HL-60 (cell line): ENCODE data around the gene STX8.
"Not testable (repeated sequence)": the region's sequence is repeated elsewhere in the genome, so short reads cannot be mapped to it uniquely, and the experiment has no call there.

Experiments used
- DNase-seq, 2 experiments: peaks; one replicate each; pipeline ENCODE4 v3.0.0-alpha.2; 2010 to 2020; ENCODE audit warnings: low read depth in 1 of 2, low spot score in 1 of 2
- H3K27ac ChIP-seq: fragments of 250-450 bp; sonication (Bioruptor Pico); replicated peaks from 2 replicates; pipeline ENCODE4 v1.5.1; 2020; ENCODE audit warnings: mild to moderate bottlenecking, moderate library complexity
- H3K27me3 ChIP-seq: fragments of 250-450 bp; sonication (Bioruptor Pico); 2 replicates; pipeline ENCODE4 v1.5.1; 2021; ENCODE audit warnings: mild to moderate bottlenecking, moderate library complexity; ENCODE audit not compliant: insufficient read depth, poor library complexity, severe bottlenecking
- H3K4me3 ChIP-seq: replicated peaks from 2 replicates; pipeline ENCODE4 v1.5.1; 2011; ENCODE audit warnings: mild to moderate bottlenecking, control low read depth, low read length; ENCODE audit not compliant: insufficient read depth
- GABPA ChIP-seq: IDR thresholded peaks from 2 replicates; pipeline ENCODE4 v1.6.1; 2012; ENCODE audit warnings: low read depth
- POLR2AphosphoS5 ChIP-seq: IDR thresholded peaks from 2 replicates; pipeline ENCODE4 v1.6.1; 2012; ENCODE audit warnings: low read depth
- SPI1 ChIP-seq: IDR thresholded peaks from 2 replicates; pipeline ENCODE4 v1.6.1; 2012; ENCODE audit warnings: low read depth, mild to moderate bottlenecking, borderline replicate concordance
- TF ChIP-seq, protein P1 (sequence below): IDR thresholded peaks from one replicate; pipeline ENCODE4 v1.5.1; 2011; ENCODE audit warnings: low read length, control low read depth, inconsistent platforms; ENCODE audit not compliant: insufficient read depth
- TF ChIP-seq, protein P2 (sequence below): IDR thresholded peaks from 2 replicates; pipeline ENCODE4 v1.6.1; 2012; ENCODE audit warnings: low read depth; ENCODE audit not compliant: insufficient replicate concordance

The STX8 gene

DNA sequence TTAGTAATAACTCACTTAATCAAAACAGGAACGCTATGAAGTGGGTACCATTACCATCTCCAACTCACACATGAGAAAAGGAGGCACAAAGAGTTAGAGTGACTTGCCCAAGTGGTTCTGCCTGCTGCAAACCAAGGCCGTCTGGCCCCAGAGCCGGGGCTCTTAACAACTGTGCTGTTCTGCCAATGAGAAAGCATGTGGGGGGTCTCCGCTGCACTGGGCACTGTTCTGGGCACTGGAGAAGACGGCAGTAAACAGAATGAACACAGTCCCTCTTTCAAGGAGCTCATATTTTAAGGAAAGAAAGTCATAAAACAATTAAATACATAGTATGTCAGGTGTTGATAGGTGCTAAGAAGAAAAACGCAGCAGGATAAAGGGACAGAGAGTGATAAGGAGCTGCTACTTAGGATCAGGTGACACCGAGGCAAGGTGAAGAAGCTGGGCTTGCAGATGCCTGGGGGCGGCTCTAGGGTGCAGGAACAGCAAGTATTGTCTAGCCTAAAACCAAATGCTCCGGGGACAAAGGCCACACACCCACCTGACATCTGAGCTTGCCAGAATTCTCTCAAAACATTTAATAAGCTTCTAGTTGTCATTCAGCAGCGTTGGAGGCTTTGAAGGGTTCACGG is 6.5 kb downstream of the STX8 start:
- H3K27me3 ChIP-seq: no peaks in the 10 kb centered on the region
- H3K27ac ChIP-seq: no peak overlapping the region
- TF ChIP-seq, protein P1, sequence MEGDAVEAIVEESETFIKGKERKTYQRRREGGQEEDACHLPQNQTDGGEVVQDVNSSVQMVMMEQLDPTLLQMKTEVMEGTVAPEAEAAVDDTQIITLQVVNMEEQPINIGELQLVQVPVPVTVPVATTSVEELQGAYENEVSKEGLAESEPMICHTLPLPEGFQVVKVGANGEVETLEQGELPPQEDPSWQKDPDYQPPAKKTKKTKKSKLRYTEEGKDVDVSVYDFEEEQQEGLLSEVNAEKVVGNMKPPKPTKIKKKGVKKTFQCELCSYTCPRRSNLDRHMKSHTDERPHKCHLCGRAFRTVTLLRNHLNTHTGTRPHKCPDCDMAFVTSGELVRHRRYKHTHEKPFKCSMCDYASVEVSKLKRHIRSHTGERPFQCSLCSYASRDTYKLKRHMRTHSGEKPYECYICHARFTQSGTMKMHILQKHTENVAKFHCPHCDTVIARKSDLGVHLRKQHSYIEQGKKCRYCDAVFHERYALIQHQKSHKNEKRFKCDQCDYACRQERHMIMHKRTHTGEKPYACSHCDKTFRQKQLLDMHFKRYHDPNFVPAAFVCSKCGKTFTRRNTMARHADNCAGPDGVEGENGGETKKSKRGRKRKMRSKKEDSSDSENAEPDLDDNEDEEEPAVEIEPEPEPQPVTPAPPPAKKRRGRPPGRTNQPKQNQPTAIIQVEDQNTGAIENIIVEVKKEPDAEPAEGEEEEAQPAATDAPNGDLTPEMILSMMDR: no peak
- TF ChIP-seq, protein P2, sequence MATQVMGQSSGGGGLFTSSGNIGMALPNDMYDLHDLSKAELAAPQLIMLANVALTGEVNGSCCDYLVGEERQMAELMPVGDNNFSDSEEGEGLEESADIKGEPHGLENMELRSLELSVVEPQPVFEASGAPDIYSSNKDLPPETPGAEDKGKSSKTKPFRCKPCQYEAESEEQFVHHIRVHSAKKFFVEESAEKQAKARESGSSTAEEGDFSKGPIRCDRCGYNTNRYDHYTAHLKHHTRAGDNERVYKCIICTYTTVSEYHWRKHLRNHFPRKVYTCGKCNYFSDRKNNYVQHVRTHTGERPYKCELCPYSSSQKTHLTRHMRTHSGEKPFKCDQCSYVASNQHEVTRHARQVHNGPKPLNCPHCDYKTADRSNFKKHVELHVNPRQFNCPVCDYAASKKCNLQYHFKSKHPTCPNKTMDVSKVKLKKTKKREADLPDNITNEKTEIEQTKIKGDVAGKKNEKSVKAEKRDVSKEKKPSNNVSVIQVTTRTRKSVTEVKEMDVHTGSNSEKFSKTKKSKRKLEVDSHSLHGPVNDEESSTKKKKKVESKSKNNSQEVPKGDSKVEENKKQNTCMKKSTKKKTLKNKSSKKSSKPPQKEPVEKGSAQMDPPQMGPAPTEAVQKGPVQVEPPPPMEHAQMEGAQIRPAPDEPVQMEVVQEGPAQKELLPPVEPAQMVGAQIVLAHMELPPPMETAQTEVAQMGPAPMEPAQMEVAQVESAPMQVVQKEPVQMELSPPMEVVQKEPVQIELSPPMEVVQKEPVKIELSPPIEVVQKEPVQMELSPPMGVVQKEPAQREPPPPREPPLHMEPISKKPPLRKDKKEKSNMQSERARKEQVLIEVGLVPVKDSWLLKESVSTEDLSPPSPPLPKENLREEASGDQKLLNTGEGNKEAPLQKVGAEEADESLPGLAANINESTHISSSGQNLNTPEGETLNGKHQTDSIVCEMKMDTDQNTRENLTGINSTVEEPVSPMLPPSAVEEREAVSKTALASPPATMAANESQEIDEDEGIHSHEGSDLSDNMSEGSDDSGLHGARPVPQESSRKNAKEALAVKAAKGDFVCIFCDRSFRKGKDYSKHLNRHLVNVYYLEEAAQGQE: no peak
- TF ChIP-seq SPI1 (no peak), GABPA (no peak), POLR2AphosphoS5 (no peak)
- H3K4me3 ChIP-seq: no peak overlapping the region
- no peak for DNase-seq

DNA sequence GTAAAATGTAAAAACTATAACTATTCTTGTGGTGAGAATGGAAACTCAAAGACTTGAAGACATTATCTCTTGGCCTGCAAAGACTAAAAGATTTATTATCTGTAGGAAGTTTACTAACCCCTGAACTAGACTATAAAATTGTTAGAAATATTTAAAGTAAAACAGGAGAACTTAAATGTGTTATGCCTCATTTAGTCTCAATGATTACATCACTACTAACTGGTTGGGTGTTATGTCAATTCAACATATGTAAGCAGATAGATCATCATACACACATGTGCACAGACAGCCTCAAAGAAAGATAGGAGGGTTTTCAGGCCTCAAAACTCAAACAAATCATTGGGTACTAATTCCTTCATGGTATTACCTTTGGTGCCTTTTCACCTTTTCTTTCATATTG is 7.6 kb downstream of the STX8 start:
- Histone ChIP-seq H3K27ac (no peak overlapping the region), H3K27me3 (no peaks in the 10 kb centered on the region), H3K4me3 (no peak overlapping the region)
- TF ChIP-seq, protein P1: no peak
- TF ChIP-seq GABPA (no peak), POLR2AphosphoS5 (no peak), SPI1 (no peak)
- TF ChIP-seq, protein P2: no peak
- no peak for DNase-seq

DNA sequence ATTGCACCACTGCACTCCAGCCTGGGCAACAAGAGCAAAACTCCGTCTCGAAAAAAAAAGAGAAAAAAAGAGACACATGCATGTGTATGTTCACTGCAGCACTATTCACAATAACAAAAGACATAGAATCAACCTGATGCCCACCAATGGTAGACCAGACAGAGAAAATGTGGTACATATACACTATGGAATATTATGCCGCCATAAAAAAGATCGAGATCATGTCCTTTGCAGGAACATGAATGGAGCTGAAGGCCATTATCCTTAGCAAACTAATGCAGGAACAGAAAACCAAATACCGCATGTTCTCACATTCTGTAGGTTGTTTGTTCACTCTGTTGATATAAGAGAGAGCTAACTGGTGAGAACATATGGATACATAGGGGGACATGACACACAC is 8.9 kb downstream of the STX8 start:
- H3K4me3 ChIP-seq, H3K27me3 ChIP-seq, H3K27ac ChIP-seq, DNase-seq: not testable (repeated sequence)

DNA sequence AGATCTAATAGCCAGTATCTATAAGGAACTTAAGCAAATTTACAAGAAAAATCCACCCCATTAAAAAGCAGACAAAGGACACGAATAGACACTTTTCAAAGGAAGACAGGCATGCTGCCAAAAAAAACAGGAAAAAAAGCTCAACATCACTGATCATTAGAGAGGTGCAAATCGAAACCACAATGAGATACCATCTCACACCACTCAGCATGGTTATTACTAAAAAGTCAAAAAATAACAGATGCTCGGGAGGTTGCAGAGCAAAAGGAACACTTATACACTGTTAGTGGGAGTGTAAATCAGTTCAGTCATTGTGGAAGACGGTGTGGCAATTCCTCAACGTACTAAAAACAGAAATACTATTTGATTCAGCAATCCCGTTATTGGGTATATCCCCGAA is 9.6 kb downstream of the STX8 start:
- TF ChIP-seq SPI1: no peak
- no peak for TF ChIP-seq POLR2AphosphoS5
- TF ChIP-seq, protein P2: no peak
- TF ChIP-seq, protein P1: no peak
- TF ChIP-seq GABPA: no peak
- DNase-seq: no peak
- H3K27ac ChIP-seq: no peak overlapping the region

More for the DNA sequence above, 9.6 kb downstream of the STX8 start:
- no peaks in the 10 kb centered on the region for H3K27me3 ChIP-seq
- no peak overlapping the region for H3K4me3 ChIP-seq
